AG08395 (cell line): ENCODE results near the gene ITPR2.
A peak's percentile ranks its signal among the peaks of the same experiment; 100 is the strongest.
"Not testable (repeated sequence)": the region's sequence is repeated elsewhere in the genome, so short reads cannot be mapped to it uniquely, and the experiment has no call there.

Experiments used
- DNase-seq: peaks from one replicate; pipeline ENCODE4 v3.0.0; 2012; ENCODE audit warnings: mixed read lengths, low spot score

Gene ITPR2

GRCh38 chr12:26848156-26848825 lies 15.3 kb upstream of the ITPR2 start:
- DNase-seq: no peak

GRCh38 chr12:26847431-26847830 lies 14.4 kb upstream of the ITPR2 start:
- DNase-seq: no peak

GRCh38 chr12:26846416-26846815 lies 13.4 kb upstream of the ITPR2 start:
- no peak for DNase-seq

- DNase-seq: peak; percentile 32
These were observed 13.0 kb upstream of the ITPR2 start for GRCh38 chr12:26845984-26846383.

GRCh38 chr12:26845057-26845666 lies 12.2 kb upstream of the ITPR2 start:
- DNase-seq: peak; percentile 45

- DNase-seq: no peak
These were observed 10.3 kb upstream of the ITPR2 start for GRCh38 chr12:26843311-26843710.

- DNase-seq: no peak
These were observed 8.1 kb upstream of the ITPR2 start for GRCh38 chr12:26841085-26841484.

GRCh38 chr12:26839512-26839911 lies 6.5 kb upstream of the ITPR2 start:
- no peak for DNase-seq

- no peak for DNase-seq
These were observed 6.0 kb upstream of the ITPR2 start for GRCh38 chr12:26838888-26839416.

- no peak for DNase-seq
These were observed 3.2 kb upstream of the ITPR2 start for GRCh38 chr12:26836201-26836600.

GRCh38 chr12:26834503-26835060 lies 1.6 kb upstream of the ITPR2 start:
- not testable (repeated sequence) for DNase-seq

- DNase-seq: no peak
These were observed 923 bp upstream of the ITPR2 start for GRCh38 chr12:26833743-26834490.

GRCh38 chr12:26831951-26832821 lies 808 bp downstream of the ITPR2 start:
- peak; percentile 61 for DNase-seq

- DNase-seq: no peak
These were observed 2.0 kb downstream of the ITPR2 start for GRCh38 chr12:26830783-26831551.

- DNase-seq: no peak
These were observed 2.6 kb downstream of the ITPR2 start for GRCh38 chr12:26830363-26830762.

GRCh38 chr12:26828280-26829073 lies 4.5 kb downstream of the ITPR2 start:
- no peak for DNase-seq

- DNase-seq: no peak
These were observed 6.6 kb downstream of the ITPR2 start for GRCh38 chr12:26826437-26826836.

GRCh38 chr12:26825459-26826016 lies 7.5 kb downstream of the ITPR2 start:
- no peak for DNase-seq

- peak; percentile 11 for DNase-seq
These were observed 9.6 kb downstream of the ITPR2 start for GRCh38 chr12:26823390-26823789.

- DNase-seq: no peak
These were observed 11.0 kb downstream of the ITPR2 start for GRCh38 chr12:26822026-26822425.
